HS-5 (cell line): ENCODE measurements around the gene SYNPO.

Experiments used
- DNase-seq: peaks from one replicate; pipeline ENCODE4 v3.0.0-alpha.2; 2012; ENCODE audit warnings: low read depth

The SYNPO gene

GRCh38 chr5:150656191-150657132 is 16.0 kb downstream of the SYNPO start:
- DNase-seq = no peak

- DNase-seq = no peak
These were observed 17.7 kb downstream of the SYNPO start for GRCh38 chr5:150658121-150658520.

- DNase-seq = no peak
These were observed 18.3 kb downstream of the SYNPO start for GRCh38 chr5:150658699-150659265.

- no peak for DNase-seq
These were observed 19.1 kb downstream of the SYNPO start for GRCh38 chr5:150659360-150660107.

GRCh38 chr5:150660108-150660831 is 19.8 kb downstream of the SYNPO start:
- DNase-seq = no peak

GRCh38 chr5:150661086-150661485 is 20.6 kb downstream of the SYNPO start, which contains the start of gene MYOZ3:
Gene MYOZ3 (plus strand): TSS chr5:150661251. CDS start chr5:150662942, 1,691 bp downstream.
- DNase-seq = no peak

- DNase-seq = no peak
These were observed 21.5 kb downstream of the SYNPO start for GRCh38 chr5:150661821-150662596.

- no peak for DNase-seq
These were observed 22.5 kb downstream of the SYNPO start for GRCh38 chr5:150662731-150663516.

- no peak for DNase-seq
These were observed 23.5 kb downstream of the SYNPO start for GRCh38 chr5:150663936-150664335.

GRCh38 chr5:150665044-150665443 is 24.6 kb downstream of the SYNPO start:
- DNase-seq = no peak

- no peak for DNase-seq
These were observed 30.0 kb downstream of the SYNPO start for GRCh38 chr5:150670275-150670947.

- no peak for DNase-seq
These were observed 30.5 kb downstream of the SYNPO start for GRCh38 chr5:150670948-150671310.

- DNase-seq = no peak
These were observed 31.2 kb downstream of the SYNPO start for GRCh38 chr5:150671509-150672236.

- no peak for DNase-seq
These were observed 31.9 kb downstream of the SYNPO start for GRCh38 chr5:150672237-150672883.

GRCh38 chr5:150672884-150673275 is 32.4 kb downstream of the SYNPO start:
- no peak for DNase-seq

- DNase-seq = no peak
These were observed 33.9 kb downstream of the SYNPO start for GRCh38 chr5:150674341-150674821.

GRCh38 chr5:150675069-150675468 is 34.6 kb downstream of the SYNPO start:
- no peak for DNase-seq

- DNase-seq = no peak
These were observed 36.1 kb downstream of the SYNPO start for GRCh38 chr5:150676578-150676977.
